HepG2 (cell line): ENCODE measurements around the gene MTA3.

ENCODE experiments used
- ATF4 ChIP-seq, 2 experiments: fragments of 450-650 bp in 1 of 2; sonication (generic) in 1 of 2; formaldehyde crosslinking; IDR thresholded peaks; 2 replicates each; pipeline versions ENCODE4 v1.5.0 to v1.8.0; 2020 to 2022; ENCODE audit warnings: mild to moderate bottlenecking in 1 of 2, missing genetic modification reagents in 1 of 2
- FOXO1 ChIP-seq: sonication (generic); formaldehyde crosslinking; IDR thresholded peaks from 2 replicates; pipeline ENCODE4 v1.4.0; 2020; ENCODE audit warnings: missing genetic modification reagents

- TF ChIP-seq ATF4 (CRISPR knock-in tag; IDR thresholded peaks at IDR 0.05) (no peak), FOXO1 (CRISPR knock-in tag) (no peak)
Measured at GRCh38 chr2:42602218-42602875, 33.9 kb downstream of the MTA3 start.
